ENCODE data around the gene POGK.

The POGK gene

DNA sequence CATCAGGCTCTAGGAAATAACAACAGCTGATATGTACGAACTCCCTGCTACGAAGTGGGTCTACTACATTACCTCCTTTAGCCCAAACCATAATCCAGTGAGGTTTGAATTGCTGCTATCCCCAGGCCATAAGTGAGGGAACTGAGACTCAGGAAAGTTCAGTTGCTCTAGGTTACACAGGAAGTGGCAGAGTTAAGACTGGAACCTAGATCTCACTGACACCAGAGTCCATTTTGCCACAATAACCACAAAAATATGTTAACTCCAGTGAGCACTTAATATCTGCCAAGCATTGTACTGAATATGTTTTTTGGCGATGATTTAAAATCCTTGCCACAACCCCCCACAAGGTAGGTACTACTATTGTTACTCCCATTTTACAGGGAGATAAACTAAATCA lies 45.7 kb downstream of the POGK start:
- DNase-seq (ENCODE audit: low spot score): no peak
- TF ChIP-seq, protein P1, sequence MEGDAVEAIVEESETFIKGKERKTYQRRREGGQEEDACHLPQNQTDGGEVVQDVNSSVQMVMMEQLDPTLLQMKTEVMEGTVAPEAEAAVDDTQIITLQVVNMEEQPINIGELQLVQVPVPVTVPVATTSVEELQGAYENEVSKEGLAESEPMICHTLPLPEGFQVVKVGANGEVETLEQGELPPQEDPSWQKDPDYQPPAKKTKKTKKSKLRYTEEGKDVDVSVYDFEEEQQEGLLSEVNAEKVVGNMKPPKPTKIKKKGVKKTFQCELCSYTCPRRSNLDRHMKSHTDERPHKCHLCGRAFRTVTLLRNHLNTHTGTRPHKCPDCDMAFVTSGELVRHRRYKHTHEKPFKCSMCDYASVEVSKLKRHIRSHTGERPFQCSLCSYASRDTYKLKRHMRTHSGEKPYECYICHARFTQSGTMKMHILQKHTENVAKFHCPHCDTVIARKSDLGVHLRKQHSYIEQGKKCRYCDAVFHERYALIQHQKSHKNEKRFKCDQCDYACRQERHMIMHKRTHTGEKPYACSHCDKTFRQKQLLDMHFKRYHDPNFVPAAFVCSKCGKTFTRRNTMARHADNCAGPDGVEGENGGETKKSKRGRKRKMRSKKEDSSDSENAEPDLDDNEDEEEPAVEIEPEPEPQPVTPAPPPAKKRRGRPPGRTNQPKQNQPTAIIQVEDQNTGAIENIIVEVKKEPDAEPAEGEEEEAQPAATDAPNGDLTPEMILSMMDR (IDR thresholded peaks at IDR 0.05): no peak
- Histone ChIP-seq H3K4me3 (no peak overlapping the region), H3K27ac (no peak overlapping the region)

DNA sequence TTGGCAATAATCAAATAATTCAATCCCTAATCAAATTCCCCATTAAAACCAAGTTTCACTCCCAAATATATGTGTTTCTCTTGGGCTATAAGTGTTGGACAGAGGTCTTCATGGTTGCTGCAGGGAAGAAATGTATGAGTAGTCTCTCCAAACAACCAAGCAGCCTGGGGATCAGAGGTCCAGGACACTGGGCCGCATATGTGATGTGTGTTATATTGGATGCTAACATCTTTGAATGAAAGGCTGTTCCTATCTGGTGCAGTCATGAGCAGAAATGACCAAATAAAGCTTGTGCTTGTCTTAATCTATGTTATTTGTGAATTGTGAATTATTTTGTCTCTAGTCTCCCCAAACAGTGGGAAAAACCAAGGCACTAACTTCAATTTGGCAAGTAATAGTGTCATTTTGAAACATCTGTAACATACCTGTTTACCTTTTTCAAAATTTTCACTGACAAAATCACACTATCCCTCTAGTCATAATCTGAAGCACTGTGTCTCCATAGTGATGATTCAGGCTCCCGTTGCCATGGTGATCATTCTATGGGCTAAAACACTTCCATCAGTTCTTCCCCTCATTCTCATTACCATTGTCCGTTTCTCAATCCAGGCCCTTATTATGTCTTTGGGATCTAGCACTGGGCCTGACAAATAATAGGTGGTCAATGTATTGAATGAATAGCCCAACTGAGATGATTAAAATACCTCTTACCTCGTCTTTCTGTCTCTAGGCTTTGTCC lies 49.3 kb downstream of the POGK start:
- no peak overlapping the region for H3K27ac ChIP-seq
- no peak overlapping the region for H3K4me3 ChIP-seq
- TF ChIP-seq, protein P1 (IDR thresholded peaks at IDR 0.05): no peak
- DNase-seq (ENCODE audit: low spot score): no peak

DNA sequence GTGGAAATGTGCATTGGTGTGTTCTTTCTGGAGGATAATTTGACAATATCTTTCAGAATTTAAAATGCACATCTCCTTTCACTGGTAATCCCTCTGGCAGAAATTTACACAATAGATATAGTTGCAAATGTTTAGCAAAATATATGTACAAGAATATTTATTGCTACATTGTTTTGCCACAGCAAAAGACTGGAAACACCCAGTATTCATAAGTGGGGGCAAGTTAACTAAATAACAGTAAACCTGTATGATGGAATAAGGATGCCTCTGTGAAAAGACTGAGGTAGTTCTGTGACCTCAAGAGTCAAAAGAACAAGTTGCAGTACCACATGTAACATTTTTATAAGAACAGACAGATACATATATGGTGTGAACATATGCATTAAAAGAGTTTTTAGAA lies 50.5 kb downstream of the POGK start:
- no peak overlapping the region for H3K4me3 ChIP-seq
- no peak overlapping the region for H3K27ac ChIP-seq
- DNase-seq (ENCODE audit: low spot score): no peak
- TF ChIP-seq, protein P1 (IDR thresholded peaks at IDR 0.05): no peak

DNA sequence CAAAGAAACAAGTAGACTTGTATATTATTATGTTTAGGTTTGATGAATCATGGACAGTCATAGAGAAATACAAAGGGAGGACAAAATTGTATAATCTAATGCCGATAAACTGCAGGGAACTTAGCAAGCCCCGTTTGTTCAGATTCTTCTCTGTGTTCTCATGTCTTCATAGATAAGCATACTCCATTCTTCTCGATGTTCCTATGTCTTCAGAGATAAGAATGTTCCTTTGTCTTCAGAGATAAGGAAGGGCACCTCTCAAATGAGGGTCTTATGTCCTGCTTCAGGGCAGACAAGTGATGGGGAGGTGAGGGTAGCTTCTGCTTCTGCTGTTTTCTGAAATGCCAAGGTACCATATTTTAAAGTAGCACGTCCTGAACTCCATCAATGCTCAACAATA lies 56.5 kb downstream of the POGK start:
- TF ChIP-seq, protein P1 (IDR thresholded peaks at IDR 0.05): no peak
- Histone ChIP-seq H3K27ac (no peak overlapping the region), H3K4me3 (no peak overlapping the region)
- no peak for DNase-seq (ENCODE audit: low spot score)

DNA sequence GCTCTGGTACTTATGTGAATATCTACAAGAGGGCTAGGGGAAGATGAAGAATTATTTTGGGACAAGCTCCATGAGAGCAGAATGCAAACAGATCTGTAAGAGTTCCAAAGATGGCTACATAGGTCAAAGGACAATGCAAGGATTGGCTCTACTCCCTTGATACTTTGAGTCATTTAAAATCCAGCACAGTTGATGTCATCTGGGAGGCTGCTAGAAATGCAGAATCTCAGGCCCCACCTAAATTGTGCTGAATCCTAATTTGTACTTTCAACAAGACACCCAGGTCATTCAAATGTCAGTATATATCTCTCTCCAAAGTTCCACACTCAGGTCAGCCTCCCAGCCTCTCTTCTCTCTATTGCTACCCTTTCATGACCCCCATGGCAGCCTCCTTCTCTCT lies 60.5 kb downstream of the POGK start:
- DNase-seq (ENCODE audit: low spot score): no peak
- TF ChIP-seq, protein P1 (IDR thresholded peaks at IDR 0.05): no peak

DNA sequence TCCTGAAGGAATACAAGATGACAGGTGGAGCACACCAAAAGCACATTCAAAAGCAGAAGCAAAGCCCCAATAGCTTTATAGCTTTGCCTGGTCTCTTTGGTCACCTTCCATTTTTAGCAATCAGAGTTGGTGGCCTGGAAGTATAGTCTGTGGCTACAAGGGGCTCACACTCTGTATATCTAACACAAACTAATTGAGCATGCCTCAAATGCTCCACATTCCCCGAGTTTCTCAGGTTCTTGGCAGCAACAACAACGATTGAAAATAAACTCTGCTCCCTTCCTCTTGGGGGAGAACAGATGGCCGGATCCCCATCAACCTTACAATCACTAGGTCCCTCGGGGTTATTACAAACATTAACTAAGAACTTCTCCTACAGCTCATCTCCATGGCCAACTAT lies 61.7 kb downstream of the POGK start:
- no peak overlapping the region for H3K4me3 ChIP-seq
- DNase-seq (ENCODE audit: low spot score): no peak
- no peak overlapping the region for H3K27ac ChIP-seq
- TF ChIP-seq, protein P1 (IDR thresholded peaks at IDR 0.05): no peak

More for the DNA sequence above, 60.5 kb downstream of the POGK start:
- Histone ChIP-seq H3K27ac (no peak overlapping the region), H3K4me3 (no peak overlapping the region)

DNA sequence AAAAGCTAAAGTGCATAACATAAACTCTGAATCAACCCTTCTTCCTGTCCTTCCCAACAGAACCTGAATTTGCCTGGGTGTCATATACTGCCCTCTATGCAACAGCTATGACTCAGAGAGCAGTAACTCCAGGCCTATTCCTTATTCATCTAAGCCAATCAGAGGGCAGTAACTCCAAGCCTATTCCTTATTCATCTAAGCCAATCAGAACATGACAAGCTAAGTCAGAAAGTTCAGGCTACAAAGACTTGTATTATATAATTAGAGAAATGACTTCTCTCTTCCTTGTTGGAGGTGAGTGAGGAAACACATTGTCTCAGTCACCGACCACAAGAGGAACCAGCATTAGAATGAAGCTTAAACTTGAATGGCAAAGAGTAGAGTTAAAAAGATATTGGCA lies 63.0 kb downstream of the POGK start:
- TF ChIP-seq, protein P1 (IDR thresholded peaks at IDR 0.05): no peak

More for the DNA sequence above, 63.0 kb downstream of the POGK start:
- Histone ChIP-seq H3K27ac (no peak overlapping the region), H3K4me3 (no peak overlapping the region)
- no peak for DNase-seq (ENCODE audit: low spot score)
